Activated T-cell treated with anti-CD3 and anti-CD28 coated beads, Interleukin-2, amount 50 U/mL, for 4 hours (primary cell): Measurements from ENCODE around the gene HAPSTR1. TPM values are rescaled to one million over a fixed set of nuclear protein-coding genes. Genes with fewer than 3 reads are reported as not detected.

Experiments used
- ATAC-seq, 2 donors: fragments of 200-7000 bp; cut with Tn5 transposase; one replicate each; pipeline ENCODE4 v1.10.0; 2021
- DNase-seq: peaks from one replicate; pipeline ENCODE4 v3.0.0-alpha.2; 2020
- H3K27me3 Mint-ChIP-seq: one replicate; pipeline ENCODE4 v1.8.0; 2021; ENCODE audit warnings: low read depth, mixed read lengths
- H3K36me3 Mint-ChIP-seq: one replicate; pipeline ENCODE4 v1.8.0; 2022; ENCODE audit warnings: mixed read lengths; ENCODE audit not compliant: insufficient read depth
- H3K4me1 Mint-ChIP-seq: one replicate; pipeline ENCODE4 v1.8.0; 2021; ENCODE audit warnings: low read depth, mixed read lengths
- H3K4me3 Mint-ChIP-seq: one replicate; pipeline ENCODE4 v1.8.0; 2021; ENCODE audit warnings: mild to moderate bottlenecking, moderate library complexity, mixed read lengths
- H3K9me3 Mint-ChIP-seq: one replicate; pipeline ENCODE4 v1.8.0; 2021; ENCODE audit warnings: mixed read lengths
- total RNA-seq, 3 donors: library from RNA; stranded (reverse); gene quantifications; one replicate each; pipeline ENCODE4 v1.2.1, GENCODE V29; 2021

The HAPSTR1 gene
- total RNA-seq, 3 donors from 2014 or later: 64.2 to 75.7 (median 70.0) TPM

DNA sequence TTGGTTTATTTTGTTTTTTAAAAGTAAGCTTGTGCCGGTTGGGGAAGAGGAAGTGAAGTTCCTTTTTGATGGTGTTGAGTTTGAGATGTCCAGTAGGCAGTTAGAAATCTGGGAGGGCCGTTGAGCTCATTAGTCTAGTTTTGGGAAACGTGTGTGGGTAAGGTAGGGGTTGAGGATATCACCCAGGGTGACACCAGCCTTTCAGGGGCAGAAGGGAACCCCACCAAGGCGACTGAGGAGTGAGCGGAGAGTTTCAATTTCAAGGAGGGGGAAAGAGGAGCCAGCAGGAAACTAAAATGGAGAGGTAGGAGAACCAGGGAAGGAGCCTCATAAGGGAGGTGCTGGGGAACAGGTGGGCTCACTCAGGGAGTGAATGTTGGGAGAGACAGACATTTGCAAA, 22.7 kb downstream of the HAPSTR1 start:
- ATAC-seq (no peak), DNase-seq (no peak)
- no peak overlapping the region for H3K4me3 Mint-ChIP-seq
- H3K9me3 Mint-ChIP-seq: no peaks in the 10 kb centered on the region
- no peaks in the 10 kb centered on the region for H3K27me3 Mint-ChIP-seq
- peaks cover 45% of the 10 kb centered on the region for H3K36me3 Mint-ChIP-seq
- H3K4me1 Mint-ChIP-seq: peaks cover 89% of the 10 kb centered on the region

DNA sequence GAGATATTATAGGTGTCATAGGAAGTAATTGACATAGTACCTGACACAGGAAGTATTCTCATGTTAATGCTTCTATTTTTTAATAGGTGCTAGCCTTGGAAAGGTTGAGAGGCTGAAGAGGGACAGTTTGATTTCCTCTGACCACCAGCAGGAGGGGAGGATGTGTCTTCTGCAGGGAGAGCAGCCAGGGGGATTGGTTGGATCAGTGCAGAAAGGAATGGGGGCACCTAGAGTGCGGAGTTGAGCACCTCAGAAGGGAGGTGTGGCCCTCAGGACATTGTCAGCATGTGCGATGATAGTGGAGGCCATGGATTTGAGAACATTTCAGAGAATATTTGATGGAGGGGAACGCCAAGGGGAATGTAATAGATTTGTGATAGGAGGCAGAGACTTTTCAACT, 23.4 kb downstream of the HAPSTR1 start:
- ATAC-seq (no peak), DNase-seq (no peak)
- Mint-ChIP-seq H3K9me3 (no peaks in the 10 kb centered on the region), H3K4me3 (no peak overlapping the region), H3K27me3 (no peaks in the 10 kb centered on the region), H3K4me1 (peaks cover 84% of the 10 kb centered on the region), H3K36me3 (peaks cover 48% of the 10 kb centered on the region)

DNA sequence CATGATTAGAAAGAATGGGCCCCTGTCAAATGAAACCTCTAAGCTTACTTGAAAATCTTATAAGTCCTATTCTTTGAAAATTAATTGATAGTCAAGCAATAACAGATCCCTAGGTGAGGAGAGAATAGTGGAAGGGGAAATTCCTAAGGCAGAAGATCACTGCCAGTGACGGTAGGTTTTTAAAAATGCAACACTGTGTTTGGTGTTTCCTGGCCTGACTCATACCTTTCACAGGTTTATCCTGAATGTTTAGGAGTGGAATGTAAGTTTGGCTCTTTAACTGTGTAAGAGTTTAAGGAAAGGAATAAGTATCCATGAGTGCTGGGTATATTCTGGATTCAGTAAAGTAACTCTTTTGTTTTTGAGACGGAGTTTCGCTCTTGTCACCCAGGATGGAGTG, 23.8 kb downstream of the HAPSTR1 start:
- ATAC-seq (no peak), DNase-seq (no peak)
- Mint-ChIP-seq H3K4me1 (peaks cover 83% of the 10 kb centered on the region), H3K4me3 (no peak overlapping the region), H3K9me3 (no peaks in the 10 kb centered on the region), H3K36me3 (peaks cover 52% of the 10 kb centered on the region), H3K27me3 (no peaks in the 10 kb centered on the region)

DNA sequence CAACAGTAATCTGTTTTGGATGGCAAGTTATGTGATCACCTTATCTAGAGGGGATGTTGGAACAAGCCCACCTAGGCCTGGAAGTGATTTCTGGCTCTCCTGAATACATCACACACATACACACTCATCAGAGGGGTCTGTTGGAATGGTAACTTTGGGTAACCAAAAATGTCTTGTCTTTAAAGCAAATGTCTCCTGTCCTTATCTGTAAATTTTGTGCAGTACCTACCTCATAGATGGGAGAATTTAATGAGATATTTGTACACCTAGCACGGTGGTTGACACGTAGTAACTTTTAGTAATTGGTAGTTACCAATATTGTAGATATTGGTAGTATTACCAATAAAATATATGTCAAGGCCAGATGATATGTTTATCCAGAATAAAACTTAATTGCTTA, 24.7 kb downstream of the HAPSTR1 start:
- H3K4me3 Mint-ChIP-seq: no peak overlapping the region
- DNase-seq (no peak), ATAC-seq (no peak)
- H3K36me3 Mint-ChIP-seq: peaks cover 45% of the 10 kb centered on the region
- no peaks in the 10 kb centered on the region for H3K9me3 Mint-ChIP-seq
- H3K4me1 Mint-ChIP-seq: peaks cover 74% of the 10 kb centered on the region
- H3K27me3 Mint-ChIP-seq: no peaks in the 10 kb centered on the region

DNA sequence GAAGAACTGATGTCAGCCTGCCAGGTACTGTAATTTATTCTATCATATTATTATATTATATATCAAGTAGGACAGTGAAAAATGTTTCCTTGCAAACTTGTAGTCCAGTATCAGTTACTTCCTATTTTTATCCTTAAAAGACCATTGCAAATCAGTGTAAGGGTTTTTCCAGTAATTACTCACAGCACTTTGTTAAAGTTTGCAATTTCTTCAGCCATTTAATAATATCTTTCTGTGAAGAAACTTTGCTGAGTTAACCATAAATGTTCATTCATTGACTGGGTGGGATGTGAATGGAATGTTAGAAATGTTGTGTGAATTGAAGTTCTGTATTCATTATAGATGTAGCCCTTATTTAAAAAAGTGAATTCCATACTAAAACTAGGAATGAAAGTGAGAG, 26.7 kb downstream of the HAPSTR1 start:
- no peaks in the 10 kb centered on the region for H3K27me3 Mint-ChIP-seq
- H3K4me3 Mint-ChIP-seq: no peak overlapping the region
- peaks cover 60% of the 10 kb centered on the region for H3K4me1 Mint-ChIP-seq
- H3K36me3 Mint-ChIP-seq: peaks cover 43% of the 10 kb centered on the region
- ATAC-seq (no peak), DNase-seq (no peak)
- no peaks in the 10 kb centered on the region for H3K9me3 Mint-ChIP-seq

DNA sequence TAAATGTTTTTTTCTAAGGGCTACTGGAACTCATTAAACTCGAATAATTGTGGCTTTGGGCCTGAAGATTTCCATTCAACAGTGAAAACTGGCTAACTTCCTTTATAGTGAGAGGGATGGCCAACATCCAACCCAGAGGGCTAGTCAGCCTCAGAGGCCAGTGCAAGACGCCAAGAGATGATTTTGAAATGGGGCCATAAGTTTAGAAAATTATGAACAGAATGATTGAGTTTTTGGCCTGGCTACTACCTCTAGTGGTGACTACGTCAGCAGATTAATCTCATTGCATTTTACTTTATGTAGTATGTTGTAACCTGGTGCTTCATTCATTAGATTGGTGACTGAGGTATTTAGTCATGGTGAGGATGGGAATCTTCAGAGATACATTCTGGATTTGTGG, 28.4 kb downstream of the HAPSTR1 start:
- Mint-ChIP-seq H3K36me3 (peaks cover 29% of the 10 kb centered on the region), H3K4me3 (no peak overlapping the region), H3K9me3 (no peaks in the 10 kb centered on the region), H3K27me3 (no peaks in the 10 kb centered on the region), H3K4me1 (peaks cover 57% of the 10 kb centered on the region)
- no peak for ATAC-seq
- DNase-seq: no peak

DNA sequence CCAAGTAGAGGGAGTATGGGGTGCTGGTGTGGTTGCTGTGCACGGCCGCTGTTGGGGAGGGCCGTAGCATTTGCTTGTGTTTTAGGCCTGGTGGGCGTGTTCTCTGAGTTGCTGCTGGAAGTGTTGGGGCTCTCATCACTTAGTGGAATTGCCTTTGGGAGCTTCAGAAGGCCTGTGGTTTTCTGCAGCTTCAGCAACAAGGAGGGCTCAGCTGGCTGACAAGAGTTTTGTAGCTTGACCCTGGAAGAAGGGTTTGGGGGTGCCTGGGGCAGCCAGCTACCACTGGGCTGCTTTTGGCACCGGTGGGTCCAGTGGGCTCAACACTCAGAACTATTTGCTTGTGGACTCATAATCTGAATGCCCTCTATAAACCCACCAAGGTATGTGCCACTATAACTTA, 30.9 kb downstream of the HAPSTR1 start:
- DNase-seq (no peak), ATAC-seq (no peak)
- H3K4me1 Mint-ChIP-seq: peaks cover 51% of the 10 kb centered on the region
- H3K27me3 Mint-ChIP-seq: no peaks in the 10 kb centered on the region
- H3K9me3 Mint-ChIP-seq: no peaks in the 10 kb centered on the region
- peaks cover 17% of the 10 kb centered on the region for H3K36me3 Mint-ChIP-seq
- no peak overlapping the region for H3K4me3 Mint-ChIP-seq

DNA sequence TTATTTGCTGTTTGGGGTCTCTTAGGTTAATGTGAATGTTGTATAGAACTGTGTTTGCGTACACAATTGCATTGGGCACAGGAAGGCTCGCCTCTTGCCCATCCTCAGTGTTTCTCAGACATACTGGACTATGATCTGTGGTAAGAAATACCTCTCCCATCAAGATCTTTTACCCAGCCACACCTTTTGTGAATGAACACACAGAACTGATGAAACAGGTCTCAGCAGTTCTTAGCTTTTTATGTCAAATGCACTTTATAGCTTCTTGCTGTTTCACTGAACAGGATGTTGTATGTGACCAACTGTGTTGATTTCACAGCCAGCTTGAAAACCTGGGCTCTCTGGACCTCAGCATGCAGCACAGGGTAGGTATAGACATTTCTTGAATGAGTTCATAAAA, 31.5 kb downstream of the HAPSTR1 start:
- Mint-ChIP-seq H3K4me3 (no peak overlapping the region), H3K9me3 (no peaks in the 10 kb centered on the region), H3K4me1 (peaks cover 52% of the 10 kb centered on the region), H3K36me3 (peaks cover 17% of the 10 kb centered on the region), H3K27me3 (no peaks in the 10 kb centered on the region)
- no peak for DNase-seq
- no peak for ATAC-seq

DNA sequence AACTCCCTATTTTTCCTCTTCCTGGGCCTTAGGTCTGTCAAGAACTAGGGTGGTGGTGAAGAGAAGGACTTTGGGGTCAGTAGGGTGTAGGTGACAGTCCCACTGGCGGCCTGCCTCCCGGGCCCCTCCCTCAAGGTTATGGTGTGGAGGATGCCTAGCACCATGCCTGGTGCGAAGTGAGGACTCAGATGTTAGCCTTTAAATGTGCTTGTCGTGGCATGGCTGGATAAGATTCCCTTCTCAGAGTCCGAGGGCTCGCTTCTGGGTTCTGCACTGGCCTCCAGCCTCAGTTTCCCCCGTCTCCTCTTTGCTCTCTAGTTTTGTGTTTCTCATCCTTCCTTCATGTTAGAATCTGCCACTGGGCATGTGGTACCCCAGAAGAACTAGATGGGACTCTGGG, 32.0 kb downstream of the HAPSTR1 start:
- Mint-ChIP-seq H3K4me1 (peaks cover 54% of the 10 kb centered on the region), H3K27me3 (no peaks in the 10 kb centered on the region), H3K9me3 (no peaks in the 10 kb centered on the region), H3K36me3 (peaks cover 17% of the 10 kb centered on the region), H3K4me3 (no peak overlapping the region)
- ATAC-seq (no peak), DNase-seq (no peak)

DNA sequence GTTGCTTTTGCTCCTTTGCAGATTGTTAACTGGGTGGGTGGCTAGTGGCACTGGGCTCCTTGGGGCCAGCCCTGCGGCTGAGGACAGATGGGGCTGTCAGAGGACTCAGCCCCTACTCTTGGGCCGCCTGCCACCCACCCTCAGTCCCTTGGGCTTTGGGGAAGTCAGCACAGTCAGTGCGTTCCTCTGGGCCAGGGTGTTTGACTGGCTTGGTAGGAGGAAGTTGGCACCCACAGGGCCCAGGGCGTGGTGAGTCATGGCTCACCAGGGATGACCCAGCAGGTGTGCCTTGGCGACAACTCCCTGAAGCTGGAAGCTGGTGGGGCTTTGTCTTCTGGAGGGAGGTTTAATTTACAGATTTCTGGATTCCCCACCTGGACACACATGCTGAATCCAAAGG, 32.4 kb downstream of the HAPSTR1 start:
- no peak for DNase-seq
- no peak for ATAC-seq
- Mint-ChIP-seq H3K4me1 (peaks cover 55% of the 10 kb centered on the region), H3K36me3 (peaks cover 15% of the 10 kb centered on the region), H3K27me3 (no peaks in the 10 kb centered on the region), H3K4me3 (no peak overlapping the region), H3K9me3 (no peaks in the 10 kb centered on the region)

DNA sequence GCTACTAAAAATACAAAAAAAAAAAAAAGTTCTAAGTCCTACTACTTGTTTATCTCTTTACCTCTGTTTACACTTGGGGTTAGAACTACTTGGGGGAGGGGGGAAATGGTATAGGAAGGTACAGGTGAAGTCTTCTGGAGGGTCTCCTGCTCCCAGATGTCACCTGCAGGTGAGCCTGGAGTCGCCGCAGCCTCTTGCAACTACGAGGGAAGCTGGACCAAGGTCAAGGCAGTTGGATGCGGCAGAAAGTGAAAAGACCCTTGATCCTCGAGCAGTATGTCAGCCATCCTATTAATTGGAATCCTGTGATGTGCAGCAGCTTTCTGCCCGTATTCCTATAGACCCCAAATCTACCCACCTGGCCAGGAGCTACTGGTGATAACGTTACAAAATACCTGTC, 33.0 kb downstream of the HAPSTR1 start:
- no peak for DNase-seq
- H3K27me3 Mint-ChIP-seq: no peaks in the 10 kb centered on the region

DNA sequence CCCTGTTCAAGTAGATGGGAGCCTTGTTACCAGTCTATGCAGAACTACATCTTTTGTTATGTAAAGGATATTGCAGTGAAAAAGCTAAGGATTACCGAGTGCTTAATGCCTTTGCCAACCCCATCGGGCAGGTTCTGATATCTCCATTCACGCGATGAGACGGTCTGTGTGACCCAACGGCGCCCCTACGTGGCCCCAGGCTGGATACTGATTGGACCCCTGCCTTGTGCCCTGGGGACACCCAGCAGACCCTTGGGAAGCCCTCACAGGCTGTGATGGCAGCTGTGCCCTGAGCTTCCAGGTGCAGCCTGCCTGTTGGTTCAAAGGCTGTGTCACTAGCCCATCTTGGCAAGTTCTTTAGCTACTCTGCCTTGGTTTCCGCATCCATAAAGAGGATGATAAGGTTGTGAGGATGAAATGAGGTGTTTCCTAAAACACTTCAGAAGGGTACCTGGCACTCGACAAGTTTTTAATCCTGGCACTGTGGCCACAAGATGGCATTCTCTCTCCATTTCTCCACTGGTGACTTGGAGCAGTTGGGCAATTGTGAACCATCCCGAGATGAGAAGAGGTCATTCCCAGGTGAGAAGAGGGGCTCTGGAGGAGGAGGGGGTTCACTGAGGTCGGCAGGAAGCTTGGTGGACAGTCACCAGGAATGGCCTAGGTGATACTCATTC, 33.6 kb downstream of the HAPSTR1 start:
- ATAC-seq: no peak
- no peaks in the 10 kb centered on the region for H3K27me3 Mint-ChIP-seq
- H3K9me3 Mint-ChIP-seq: no peaks in the 10 kb centered on the region
- no peak overlapping the region for H3K4me3 Mint-ChIP-seq
- no peak for DNase-seq
- H3K36me3 Mint-ChIP-seq: peaks cover 7% of the 10 kb centered on the region
- H3K4me1 Mint-ChIP-seq: peaks cover 50% of the 10 kb centered on the region

More for the DNA sequence above, 33.0 kb downstream of the HAPSTR1 start:
- Mint-ChIP-seq H3K4me1 (peaks cover 54% of the 10 kb centered on the region), H3K36me3 (peaks cover 13% of the 10 kb centered on the region), H3K9me3 (no peaks in the 10 kb centered on the region), H3K4me3 (no peak overlapping the region)
- no peak for ATAC-seq

DNA sequence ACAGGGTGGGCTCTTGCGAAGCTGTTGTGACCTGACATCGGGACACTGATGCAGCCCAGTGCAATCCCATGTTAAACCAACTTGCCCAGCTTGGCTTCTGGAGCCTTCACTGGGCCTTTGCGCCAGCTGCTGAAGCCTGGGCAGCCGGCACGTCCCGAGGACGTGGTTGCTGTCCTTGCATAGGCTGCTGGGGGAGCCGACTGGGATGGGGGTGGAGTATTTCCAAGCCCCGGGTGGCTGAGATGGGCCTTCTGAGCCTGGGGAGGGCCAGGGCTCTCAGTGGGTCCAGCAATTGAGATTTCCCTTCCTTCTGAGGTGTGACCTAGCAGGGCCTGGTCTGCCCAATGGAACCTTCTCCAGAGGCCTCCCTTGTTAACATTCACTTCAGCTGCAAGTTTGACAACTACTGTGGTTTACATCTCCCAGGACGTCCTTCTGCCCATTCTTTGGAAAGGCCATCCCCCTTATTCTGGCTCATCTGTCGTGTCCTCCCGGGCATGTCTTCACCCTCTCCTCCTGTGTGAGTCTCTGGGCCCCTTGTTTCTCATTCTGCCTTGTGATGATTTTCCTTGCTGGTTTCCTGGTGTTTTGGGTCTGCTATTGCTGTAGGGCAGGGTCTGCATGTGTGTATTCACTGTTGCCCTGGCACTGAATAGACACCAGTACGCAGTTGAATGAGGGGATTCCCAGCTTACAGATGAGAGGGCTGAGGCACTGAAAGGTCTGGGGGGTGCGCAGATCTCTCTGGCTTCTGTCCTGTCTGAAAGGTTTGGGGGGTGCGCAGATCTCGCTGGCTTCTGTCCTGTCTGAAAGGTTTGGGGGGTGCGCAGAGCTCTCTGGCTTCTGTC, 34.4 kb downstream of the HAPSTR1 start:
- no peak overlapping the region for H3K4me3 Mint-ChIP-seq
- H3K36me3 Mint-ChIP-seq: peaks cover 5% of the 10 kb centered on the region
- ATAC-seq (no peak), DNase-seq (no peak)
- H3K27me3 Mint-ChIP-seq: no peaks in the 10 kb centered on the region
- peaks cover 48% of the 10 kb centered on the region for H3K4me1 Mint-ChIP-seq
- H3K9me3 Mint-ChIP-seq: no peaks in the 10 kb centered on the region

DNA sequence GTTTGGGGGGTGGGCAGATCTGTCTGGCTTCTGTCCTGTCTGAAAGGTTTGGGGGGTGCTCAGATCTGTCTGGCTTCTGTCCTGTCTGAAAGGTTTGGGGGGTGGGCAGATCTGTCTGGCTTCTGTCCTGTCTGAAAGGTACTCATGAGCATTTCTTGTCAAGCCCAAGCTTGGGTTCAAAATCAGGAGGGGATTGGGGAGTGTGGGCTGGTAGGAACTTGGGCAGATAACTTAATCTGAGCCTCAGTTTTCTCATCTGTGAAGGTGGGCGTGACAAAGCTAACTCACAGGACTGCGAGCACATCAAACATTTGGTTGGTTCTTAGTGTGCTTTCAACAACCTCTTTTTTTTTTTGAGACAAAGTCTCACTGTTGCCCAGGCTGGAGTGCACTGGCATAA, 35.2 kb downstream of the HAPSTR1 start:
- H3K27me3 Mint-ChIP-seq: no peaks in the 10 kb centered on the region
- no peak overlapping the region for H3K4me3 Mint-ChIP-seq
- peaks cover 5% of the 10 kb centered on the region for H3K36me3 Mint-ChIP-seq
- no peak for ATAC-seq
- peaks cover 48% of the 10 kb centered on the region for H3K4me1 Mint-ChIP-seq
- H3K9me3 Mint-ChIP-seq: no peaks in the 10 kb centered on the region
- no peak for DNase-seq
